ENCODE measurements around the gene ISG20.
"Not testable (repeated sequence)": the region's sequence is repeated elsewhere in the genome, so short reads cannot be mapped to it uniquely, and the experiment has no call there.

The ISG20 gene

DNA sequence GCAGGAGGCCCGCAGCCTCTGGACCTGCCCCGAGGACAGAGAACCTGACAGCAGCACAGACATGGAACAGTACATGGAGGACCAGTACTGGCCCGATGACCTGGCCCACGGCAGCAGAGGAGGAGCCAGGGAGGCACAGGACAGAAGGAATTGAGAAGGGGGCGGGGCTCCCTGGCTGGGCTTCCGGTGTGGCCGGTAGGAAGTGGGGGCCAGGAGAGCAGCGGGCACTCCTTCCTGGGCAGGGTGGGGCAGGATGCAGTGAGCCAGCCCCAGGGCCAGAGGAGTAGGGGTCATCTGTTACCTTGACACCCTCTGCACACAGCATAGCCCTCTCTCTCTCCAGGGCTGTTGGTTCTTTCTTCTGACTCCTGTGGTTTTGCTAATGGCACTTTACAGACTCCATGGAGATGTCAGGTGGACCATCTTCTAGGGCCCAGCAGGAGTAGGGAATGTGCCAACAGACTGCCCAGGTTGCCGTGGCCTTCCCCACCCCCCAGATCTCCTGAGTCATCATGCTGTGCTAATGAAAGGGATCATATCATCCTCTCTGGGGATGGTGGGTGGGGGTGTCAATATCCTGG lies 8.6 kb upstream of the ISG20 start:
- Histone ChIP-seq H3K4me1 (ENCODE audit: control extremely low read depth in 1 of 4, control insufficient read depth in 4 of 4, insufficient read depth in 4 of 4, low read length in 3 of 4) (peaks cover 0 to 19% (median 8%) of the 10 kb centered on the region in 4 experiments), H3K4me3 (ENCODE audit: control insufficient read depth in 1 of 7, extremely low read depth in 1 of 7, insufficient read depth in 4 of 7, low read depth in 2 of 7, low read length in 6 of 7) (peak overlapping the region in 2 of 7 experiments; percentile 12 to 19), H3K36me3 (ENCODE audit: control insufficient read depth in 4 of 4, insufficient read depth in 4 of 4, low read length in 3 of 4) (peaks cover 10 to 71% (median 38%) of the 10 kb centered on the region in 4 experiments), H3K9me3 (ENCODE audit: control extremely low read depth in 1 of 5, control insufficient read depth in 4 of 5, insufficient read depth in 2 of 5, low read depth in 1 of 5, low read length in 4 of 5) (no peaks in the 10 kb centered on the region), H3K27ac (ENCODE audit: insufficient read depth in 1 of 2, low read depth in 1 of 2, low read length in 2 of 2, poor library complexity in 1 of 2, severe bottlenecking in 2 of 2) (no peak overlapping the region), H3K27me3 (replicated peaks in 2 of 5; ENCODE audit: control insufficient read depth in 4 of 5, insufficient read depth in 5 of 5, low read length in 4 of 5) (no peaks in the 10 kb centered on the region)
- 37% methylated on average over 8 of the region's 9 CpGs for WGBS (ENCODE audit: insufficient coverage)
- ChIA-PET POLR2A (no interaction called here), CTCF (interaction anchor here (1.2 to 2.3 kb wide), 5 partner anchors 8 to 205 kb away, joined by 3 to 6 read pairs (median 5); no protein-coding TSS in a partner anchor)
- DNase-seq = no peak

DNA sequence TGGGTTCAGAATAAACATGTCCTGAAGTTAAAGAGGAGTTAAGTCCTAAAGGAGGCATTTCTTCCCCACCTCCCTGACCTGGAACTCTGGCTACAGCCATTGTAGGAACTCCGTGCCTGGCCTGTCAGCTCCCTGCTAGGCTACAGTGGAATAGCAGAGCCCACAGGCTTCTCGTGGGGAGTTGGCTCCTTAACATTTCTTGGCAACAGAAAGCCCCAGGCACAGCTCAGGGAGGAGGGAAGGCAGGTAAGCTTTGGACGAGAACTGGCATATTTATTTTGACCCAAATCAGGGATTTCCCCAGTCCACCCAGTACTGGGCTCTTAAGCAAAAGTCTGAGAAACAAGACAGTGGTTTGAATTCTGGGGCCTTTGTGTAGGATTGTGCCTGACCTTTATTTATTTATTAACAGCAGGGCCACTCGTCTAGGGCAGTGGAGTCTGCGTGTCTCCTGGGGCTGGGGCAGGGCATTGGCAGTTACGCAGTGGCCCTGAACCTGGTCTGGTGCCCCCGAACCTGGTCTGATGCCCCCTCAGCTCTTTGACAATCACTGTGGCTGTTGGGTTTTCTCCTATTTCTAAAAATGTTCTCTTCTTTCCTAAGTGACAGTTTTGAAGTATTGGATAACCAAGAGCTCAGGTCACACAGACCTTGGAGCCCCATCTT lies 7.9 kb upstream of the ISG20 start:
- ChIA-PET CTCF (interaction anchor here (1.1 to 2.3 kb wide), 5 partner anchors 9 to 204 kb away, joined by 4 to 6 read pairs (median 5); no protein-coding TSS in a partner anchor), POLR2A (no interaction called here)
- Histone ChIP-seq H3K9me3 (ENCODE audit: control extremely low read depth in 1 of 5, control insufficient read depth in 4 of 5, insufficient read depth in 2 of 5, low read depth in 1 of 5, low read length in 4 of 5) (no peaks in the 10 kb centered on the region), H3K4me3 (ENCODE audit: control insufficient read depth in 1 of 7, extremely low read depth in 1 of 7, insufficient read depth in 4 of 7, low read depth in 2 of 7, low read length in 6 of 7) (no peak overlapping the region), H3K27me3 (replicated peaks in 2 of 5; ENCODE audit: control insufficient read depth in 4 of 5, insufficient read depth in 5 of 5, low read length in 4 of 5) (no peaks in the 10 kb centered on the region), H3K4me1 (ENCODE audit: control extremely low read depth in 1 of 4, control insufficient read depth in 4 of 4, insufficient read depth in 4 of 4, low read length in 3 of 4) (peaks cover 0 to 26% (median 13%) of the 10 kb centered on the region in 4 experiments), H3K27ac (ENCODE audit: insufficient read depth in 1 of 2, low read depth in 1 of 2, low read length in 2 of 2, poor library complexity in 1 of 2, severe bottlenecking in 2 of 2) (peak overlapping the region in 1 of 2 experiments; percentile 18), H3K36me3 (ENCODE audit: control insufficient read depth in 4 of 4, insufficient read depth in 4 of 4, low read length in 3 of 4) (peaks cover 10 to 69% (median 38%) of the 10 kb centered on the region in 4 experiments)
- DNase-seq = no peak
- WGBS (ENCODE audit: insufficient coverage) = 76% methylated on average over 6 of the region's 7 CpGs

DNA sequence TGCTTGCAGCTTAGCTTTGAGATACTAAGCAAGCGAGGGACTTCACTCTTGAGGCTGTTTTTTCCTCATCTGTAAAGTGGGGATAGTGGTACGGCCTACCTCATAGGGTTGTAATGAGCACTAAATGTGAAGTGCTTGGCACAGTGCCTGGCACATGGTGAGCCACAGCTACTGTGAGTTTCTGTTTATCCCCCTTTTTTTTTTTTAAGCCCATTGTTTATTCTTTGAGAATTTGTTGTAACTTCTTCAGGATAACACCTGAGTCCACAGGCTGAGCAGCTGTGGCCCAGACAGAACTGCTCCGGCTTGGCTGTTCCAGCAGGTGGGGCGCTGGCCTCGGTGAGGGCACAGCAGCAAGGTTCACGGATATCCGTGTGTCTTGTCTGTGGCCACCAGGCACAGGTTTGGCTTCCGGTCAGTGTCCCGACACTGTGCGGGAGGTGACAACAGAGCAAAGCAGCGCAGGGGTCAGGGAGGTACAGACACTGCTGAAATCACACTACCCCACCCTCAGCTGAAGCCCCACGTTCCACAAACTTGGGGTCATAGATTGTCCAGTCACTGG lies 7.3 kb upstream of the ISG20 start:
- ChIA-PET CTCF (interaction anchor here (1.1 to 2.3 kb wide), 6 partner anchors 10 to 273 kb away, joined by 3 to 6 read pairs (median 4); no protein-coding TSS in a partner anchor), POLR2A (no interaction called here)
- H3K27ac ChIP-seq (ENCODE audit: insufficient read depth in 1 of 2, low read depth in 1 of 2, low read length in 2 of 2, poor library complexity in 1 of 2, severe bottlenecking in 2 of 2) = no peak overlapping the region
- no peak for DNase-seq
- peaks cover 10 to 68% (median 35%) of the 10 kb centered on the region in 4 experiments for H3K36me3 ChIP-seq (ENCODE audit: control insufficient read depth in 4 of 4, insufficient read depth in 4 of 4, low read length in 3 of 4)
- WGBS (ENCODE audit: insufficient coverage) = 97% methylated on average over 10 of the region's 12 CpGs
- H3K4me1 ChIP-seq (ENCODE audit: control extremely low read depth in 1 of 4, control insufficient read depth in 4 of 4, insufficient read depth in 4 of 4, low read length in 3 of 4) = peaks cover 0 to 31% (median 18%) of the 10 kb centered on the region in 4 experiments
- H3K27me3 ChIP-seq (replicated peaks in 2 of 5; ENCODE audit: control insufficient read depth in 4 of 5, insufficient read depth in 5 of 5, low read length in 4 of 5) = no peaks in the 10 kb centered on the region
- no peaks in the 10 kb centered on the region for H3K9me3 ChIP-seq (ENCODE audit: control extremely low read depth in 1 of 5, control insufficient read depth in 4 of 5, insufficient read depth in 2 of 5, low read depth in 1 of 5, low read length in 4 of 5)
- H3K4me3 ChIP-seq (ENCODE audit: control insufficient read depth in 1 of 7, extremely low read depth in 1 of 7, insufficient read depth in 4 of 7, low read depth in 2 of 7, low read length in 6 of 7) = no peak overlapping the region

DNA sequence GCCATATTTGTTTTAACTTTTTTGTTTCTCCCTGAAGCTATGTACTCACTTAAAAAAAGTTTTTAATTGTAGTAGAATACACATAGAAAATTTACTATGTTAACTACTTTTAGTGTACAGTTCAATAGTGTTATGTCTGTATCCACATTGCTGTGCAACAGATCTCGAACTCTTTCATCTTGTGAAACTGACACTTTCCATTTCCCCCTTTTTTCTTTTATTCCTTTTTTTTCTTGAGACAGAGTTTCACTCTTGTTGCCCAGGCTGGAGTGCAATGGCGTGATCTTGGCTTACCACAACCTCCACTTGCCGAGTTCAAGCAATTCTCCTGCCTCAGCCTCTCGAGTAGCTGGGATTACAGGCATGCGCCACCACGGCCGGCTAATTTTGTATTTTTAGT lies 6.0 kb upstream of the ISG20 start:
- 100% methylated on average over 2 of the region's 7 CpGs for WGBS (ENCODE audit: insufficient coverage)
- POLR2A ChIA-PET; H3K27ac ChIP-seq (ENCODE audit: insufficient read depth in 1 of 2, low read depth in 1 of 2, low read length in 2 of 2, poor library complexity in 1 of 2, severe bottlenecking in 2 of 2); H3K4me3 ChIP-seq (ENCODE audit: control insufficient read depth in 1 of 7, extremely low read depth in 1 of 7, insufficient read depth in 4 of 7, low read depth in 2 of 7, low read length in 6 of 7); DNase-seq; H3K9me3 ChIP-seq (ENCODE audit: control extremely low read depth in 1 of 5, control insufficient read depth in 4 of 5, insufficient read depth in 2 of 5, low read depth in 1 of 5, low read length in 4 of 5); H3K27me3 ChIP-seq (replicated peaks in 2 of 5; ENCODE audit: control insufficient read depth in 4 of 5, insufficient read depth in 5 of 5, low read length in 4 of 5): not testable (repeated sequence)
- Histone ChIP-seq H3K4me1 (ENCODE audit: control extremely low read depth in 1 of 4, control insufficient read depth in 4 of 4, insufficient read depth in 4 of 4, low read length in 3 of 4) (peaks cover 0 to 37% (median 22%) of the 10 kb centered on the region in 4 experiments), H3K36me3 (ENCODE audit: control insufficient read depth in 4 of 4, insufficient read depth in 4 of 4, low read length in 3 of 4) (peaks cover 4 to 55% (median 25%) of the 10 kb centered on the region in 4 experiments)
- CTCF ChIA-PET = interaction anchor here (1.0 to 4.7 kb wide), 5 partner anchors 8 to 272 kb away, joined by 3 to 22 read pairs (median 4); no protein-coding TSS in a partner anchor

DNA sequence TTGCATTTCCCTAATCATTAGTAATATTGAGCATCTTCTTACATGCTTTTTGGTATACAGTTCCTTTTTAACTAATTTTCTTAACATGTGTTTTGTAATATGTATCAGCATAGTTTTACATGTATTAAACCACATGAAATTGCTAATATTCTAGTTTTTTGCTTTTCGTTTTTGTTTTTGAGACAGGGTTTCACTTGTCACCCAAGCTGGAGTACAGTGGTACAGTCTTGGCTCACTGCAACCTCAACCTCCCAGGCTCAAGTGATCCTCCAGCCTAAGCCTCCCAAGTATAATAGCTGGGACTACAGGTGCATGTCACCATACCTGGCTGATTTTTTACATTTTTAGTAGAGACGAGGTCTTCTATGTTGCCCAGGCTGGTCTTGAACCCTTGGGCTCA lies 4.4 kb upstream of the ISG20 start:
- H3K4me1 ChIP-seq (ENCODE audit: control extremely low read depth in 1 of 4, control insufficient read depth in 4 of 4, insufficient read depth in 4 of 4, low read length in 3 of 4) = peaks cover 14 to 49% (median 32%) of the 10 kb centered on the region in 4 experiments
- H3K27me3 ChIP-seq (replicated peaks in 2 of 5; ENCODE audit: control insufficient read depth in 4 of 5, insufficient read depth in 5 of 5, low read length in 4 of 5) = no peaks in the 10 kb centered on the region
- peaks cover 0 to 39% (median 14%) of the 10 kb centered on the region in 4 experiments for H3K36me3 ChIP-seq (ENCODE audit: control insufficient read depth in 4 of 4, insufficient read depth in 4 of 4, low read length in 3 of 4)
- CTCF ChIA-PET = interaction anchor here (1.2 to 4.7 kb wide), 2 partner anchors 10 to 29 kb away, joined by 3 to 22 read pairs; no protein-coding TSS in a partner anchor
- no peak overlapping the region for H3K4me3 ChIP-seq (ENCODE audit: control insufficient read depth in 1 of 7, extremely low read depth in 1 of 7, insufficient read depth in 4 of 7, low read depth in 2 of 7, low read length in 6 of 7)
- POLR2A ChIA-PET = no interaction called here
- 100% methylated on average over 2 of the region's 2 CpGs for WGBS (ENCODE audit: insufficient coverage)
- no peak overlapping the region for H3K27ac ChIP-seq (ENCODE audit: insufficient read depth in 1 of 2, low read depth in 1 of 2, low read length in 2 of 2, poor library complexity in 1 of 2, severe bottlenecking in 2 of 2)
- no peak for DNase-seq
- H3K9me3 ChIP-seq (ENCODE audit: control extremely low read depth in 1 of 5, control insufficient read depth in 4 of 5, insufficient read depth in 2 of 5, low read depth in 1 of 5, low read length in 4 of 5) = no peaks in the 10 kb centered on the region

DNA sequence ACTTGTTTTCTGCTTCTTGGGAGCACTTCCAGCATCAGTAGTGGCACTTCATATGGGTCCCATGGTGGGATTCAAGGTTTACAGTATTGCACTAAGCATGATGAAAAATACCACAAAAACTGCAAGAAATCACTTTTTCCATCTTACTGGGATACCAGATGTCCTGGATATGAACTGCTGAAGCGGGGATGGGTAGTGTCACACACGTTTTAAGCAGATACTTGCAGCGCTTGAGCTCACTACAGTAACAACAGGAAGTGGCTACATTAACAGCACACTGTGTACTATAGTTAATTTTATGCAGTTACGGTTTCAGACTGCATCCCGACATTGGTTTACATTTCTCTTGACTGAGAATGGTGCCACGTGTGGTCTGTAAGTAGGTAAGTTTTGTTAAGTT lies 3.5 kb upstream of the ISG20 start:
- Histone ChIP-seq H3K9me3 (ENCODE audit: control extremely low read depth in 1 of 5, control insufficient read depth in 4 of 5, insufficient read depth in 2 of 5, low read depth in 1 of 5, low read length in 4 of 5) (no peaks in the 10 kb centered on the region), H3K36me3 (ENCODE audit: control insufficient read depth in 4 of 4, insufficient read depth in 4 of 4, low read length in 3 of 4) (peaks cover 0 to 30% (median 10%) of the 10 kb centered on the region in 4 experiments), H3K4me1 (ENCODE audit: control extremely low read depth in 1 of 4, control insufficient read depth in 4 of 4, insufficient read depth in 4 of 4, low read length in 3 of 4) (peaks cover 21 to 49% (median 34%) of the 10 kb centered on the region in 4 experiments), H3K27ac (ENCODE audit: insufficient read depth in 1 of 2, low read depth in 1 of 2, low read length in 2 of 2, poor library complexity in 1 of 2, severe bottlenecking in 2 of 2) (no peak overlapping the region), H3K4me3 (ENCODE audit: control insufficient read depth in 1 of 7, extremely low read depth in 1 of 7, insufficient read depth in 4 of 7, low read depth in 2 of 7, low read length in 6 of 7) (peak overlapping the region in 1 of 7 experiments; percentile 40), H3K27me3 (replicated peaks in 2 of 5; ENCODE audit: control insufficient read depth in 4 of 5, insufficient read depth in 5 of 5, low read length in 4 of 5) (no peaks in the 10 kb centered on the region)
- WGBS (ENCODE audit: insufficient coverage) = 0% methylated on average over 2 of the region's 6 CpGs
- POLR2A ChIA-PET = no interaction called here
- CTCF ChIA-PET = interaction anchor here (1.2 to 4.7 kb wide), 3 partner anchors 11 to 28 kb away, joined by 3 to 22 read pairs (median 3); no protein-coding TSS in a partner anchor
- DNase-seq = peak in 2 of 3 donors; percentile 53 to 68
